Mesendoderm (in vitro differentiated cells): ENCODE results near the gene NCAPG2.

ENCODE experiments used
- DNase-seq: peaks from one replicate; pipeline ENCODE4 v3.0.0; 2013
- H2AK5ac ChIP-seq: 2 replicates; pipeline ENCODE4 v1.6.1; 2013; ENCODE audit warnings: low read length, inconsistent platforms
- H2BK120ac ChIP-seq: 2 replicates; pipeline ENCODE4 v1.6.1; 2013; ENCODE audit warnings: low read depth, mild to moderate bottlenecking, low read length, moderate library complexity, mixed read lengths
- H2BK15ac ChIP-seq: replicated peaks from 2 replicates; pipeline ENCODE4 v1.6.1; 2013; ENCODE audit warnings: low read depth, mild to moderate bottlenecking, moderate library complexity
- H2BK5ac ChIP-seq: 2 replicates; pipeline ENCODE4 v1.6.1; 2013; ENCODE audit warnings: low read length, inconsistent platforms
- H3K18ac ChIP-seq: 2 replicates; pipeline ENCODE4 v1.6.1; 2013; ENCODE audit warnings: mild to moderate bottlenecking, low read length, mixed read lengths
- H3K23ac ChIP-seq: one replicate; pipeline ENCODE4 v1.6.1; 2013; ENCODE audit warnings: low read length
- H3K27ac ChIP-seq: 2 replicates; pipeline ENCODE4 v1.5.1; 2013; ENCODE audit warnings: low read depth, mild to moderate bottlenecking, inconsistent platforms, low read length, moderate library complexity
- H3K27me3 ChIP-seq: 2 replicates; pipeline ENCODE4 v1.6.1; 2013; ENCODE audit warnings: low read length, control low read depth, mild to moderate bottlenecking, inconsistent platforms; ENCODE audit not compliant: insufficient read depth, poor library complexity
- H3K36me3 ChIP-seq: 2 replicates; pipeline ENCODE4 v1.6.1; 2013; ENCODE audit warnings: low read length, inconsistent platforms; ENCODE audit not compliant: control insufficient read depth, insufficient read depth
- H3K4ac ChIP-seq: one replicate; pipeline ENCODE4 v1.6.1; 2013; ENCODE audit warnings: low read depth, mild to moderate bottlenecking, low read length, moderate library complexity
- H3K4me1 ChIP-seq: 2 replicates; pipeline ENCODE4 v1.6.1; 2013; ENCODE audit warnings: low read depth, low read length, inconsistent platforms; ENCODE audit not compliant: control insufficient read depth
- H3K4me2 ChIP-seq: 2 replicates; pipeline ENCODE4 v1.6.1; 2013; ENCODE audit warnings: low read length
- H3K4me3 ChIP-seq: 2 replicates; pipeline ENCODE4 v1.5.1; 2013; ENCODE audit warnings: mild to moderate bottlenecking, low read length
- H3K56ac ChIP-seq: one replicate; pipeline ENCODE4 v1.6.1; 2013; ENCODE audit warnings: low read length
- H3K79me1 ChIP-seq: 2 replicates; pipeline ENCODE4 v1.6.1; 2013; ENCODE audit warnings: low read length, inconsistent platforms
- H3K79me2 ChIP-seq: 2 replicates; pipeline ENCODE4 v1.6.1; 2013; ENCODE audit warnings: mild to moderate bottlenecking, low read length; ENCODE audit not compliant: control insufficient read depth, insufficient read depth
- H3K9ac ChIP-seq: 2 replicates; pipeline ENCODE4 v1.6.1; 2013; ENCODE audit warnings: low read length, inconsistent platforms
- H4K5ac ChIP-seq: one replicate; pipeline ENCODE4 v1.6.1; 2013; ENCODE audit warnings: low read length
- H4K8ac ChIP-seq: one replicate; pipeline ENCODE4 v1.6.1; 2013; ENCODE audit warnings: low read depth, mild to moderate bottlenecking, control low read depth, low read length, moderate library complexity
- WGBS: extraction: QIAGEN DNeasy Blood & Tissue Kit; methylation state at CpG from one replicate; pipeline ENCODE4 v1.1.7; 2013; ENCODE audit warnings: low lambda C conversion rate, missing lambda C conversion rate; ENCODE audit not compliant: insufficient coverage; ENCODE audit errors: extremely low coverage; 5-methylcytosine and 5-hydroxymethylcytosine counted together

The NCAPG2 gene

GRCh38 chr7:158651968-158652565, 52.5 kb downstream of the NCAPG2 start:
- no peak for DNase-seq
- H3K4ac ChIP-seq, result no peak overlapping the region
- H3K18ac ChIP-seq, result no peak overlapping the region
- no peak overlapping the region for H3K9ac ChIP-seq
- H2BK5ac ChIP-seq, result no peak overlapping the region
- WGBS, result no CpG with 5 or more reads among the region's 11 CpGs
- H3K79me1 ChIP-seq, result peaks cover 6% of the 10 kb centered on the region
- H3K4me1 ChIP-seq, result no peaks in the 10 kb centered on the region
- H4K5ac ChIP-seq, result no peak overlapping the region
- no peaks in the 10 kb centered on the region for H3K27me3 ChIP-seq
- no peak overlapping the region for H3K4me2 ChIP-seq
- H4K8ac ChIP-seq, result no peak overlapping the region
- no peak overlapping the region for H3K27ac ChIP-seq
- no peak overlapping the region for H3K23ac ChIP-seq
- no peak overlapping the region for H2AK5ac ChIP-seq
- H2BK15ac ChIP-seq, result no peak overlapping the region
- H3K4me3 ChIP-seq, result no peak overlapping the region
- peaks cover 3% of the 10 kb centered on the region for H3K79me2 ChIP-seq
- H3K36me3 ChIP-seq, result peaks cover 11% of the 10 kb centered on the region
- H3K56ac ChIP-seq, result no peak overlapping the region
- no peak overlapping the region for H2BK120ac ChIP-seq

- no CpG with 5 or more reads among the region's 7 CpGs for WGBS
- H3K56ac ChIP-seq, result no peak overlapping the region
- DNase-seq, result no peak
- H3K79me2 ChIP-seq, result peaks cover 3% of the 10 kb centered on the region
- H2BK120ac ChIP-seq, result no peak overlapping the region
- no peak overlapping the region for H2BK15ac ChIP-seq
- H3K36me3 ChIP-seq, result peaks cover 8% of the 10 kb centered on the region
- H3K4me1 ChIP-seq, result no peaks in the 10 kb centered on the region
- H3K18ac ChIP-seq, result no peak overlapping the region
- H3K79me1 ChIP-seq, result peaks cover 6% of the 10 kb centered on the region
- no peak overlapping the region for H3K4me2 ChIP-seq
- no peak overlapping the region for H3K27ac ChIP-seq
- no peak overlapping the region for H2AK5ac ChIP-seq
- no peak overlapping the region for H4K5ac ChIP-seq
- H3K23ac ChIP-seq, result no peak overlapping the region
- no peak overlapping the region for H4K8ac ChIP-seq
- no peak overlapping the region for H3K9ac ChIP-seq
- no peak overlapping the region for H2BK5ac ChIP-seq
- no peak overlapping the region for H3K4me3 ChIP-seq
- no peak overlapping the region for H3K4ac ChIP-seq
- H3K27me3 ChIP-seq, result no peaks in the 10 kb centered on the region
These were observed 53.8 kb downstream of the NCAPG2 start for GRCh38 chr7:158650821-158651225.

GRCh38 chr7:158649279-158649678, 55.3 kb downstream of the NCAPG2 start:
- Histone ChIP-seq H3K9ac (no peak overlapping the region), H2AK5ac (no peak overlapping the region), H3K79me1 (peaks cover 5% of the 10 kb centered on the region), H2BK15ac (no peak overlapping the region), H3K27me3 (no peaks in the 10 kb centered on the region), H3K4me3 (no peak overlapping the region), H4K8ac (no peak overlapping the region), H3K56ac (no peak overlapping the region), H3K27ac (no peak overlapping the region), H3K23ac (no peak overlapping the region), H3K4me1 (no peaks in the 10 kb centered on the region), H3K79me2 (peaks cover 3% of the 10 kb centered on the region), H3K36me3 (peaks cover 14% of the 10 kb centered on the region), H3K4ac (no peak overlapping the region), H2BK5ac (no peak overlapping the region), H3K4me2 (no peak overlapping the region), H3K18ac (no peak overlapping the region), H4K5ac (no peak overlapping the region), H2BK120ac (no peak overlapping the region)
- no peak for DNase-seq
- no CpG with 5 or more reads among the region's 2 CpGs for WGBS

- no peak overlapping the region for H3K27ac ChIP-seq
- no peak overlapping the region for H2BK120ac ChIP-seq
- H4K5ac ChIP-seq, result no peak overlapping the region
- peaks cover 3% of the 10 kb centered on the region for H3K79me2 ChIP-seq
- H3K79me1 ChIP-seq, result peaks cover 5% of the 10 kb centered on the region
- no peak overlapping the region for H2BK5ac ChIP-seq
- no peaks in the 10 kb centered on the region for H3K27me3 ChIP-seq
- no peaks in the 10 kb centered on the region for H3K4me1 ChIP-seq
- no peak overlapping the region for H3K56ac ChIP-seq
- H3K4ac ChIP-seq, result no peak overlapping the region
- H3K9ac ChIP-seq, result no peak overlapping the region
- no peak overlapping the region for H3K4me2 ChIP-seq
- no CpG with 5 or more reads among the region's 9 CpGs for WGBS
- no peak overlapping the region for H3K23ac ChIP-seq
- H4K8ac ChIP-seq, result no peak overlapping the region
- H3K4me3 ChIP-seq, result no peak overlapping the region
- DNase-seq, result no peak
- H2BK15ac ChIP-seq, result no peak overlapping the region
- H3K18ac ChIP-seq, result no peak overlapping the region
- no peak overlapping the region for H2AK5ac ChIP-seq
- peaks cover 11% of the 10 kb centered on the region for H3K36me3 ChIP-seq
These were observed 55.8 kb downstream of the NCAPG2 start for GRCh38 chr7:158648787-158649186.

GRCh38 chr7:158648168-158648567, 56.4 kb downstream of the NCAPG2 start:
- Histone ChIP-seq H3K4me1 (no peaks in the 10 kb centered on the region), H2BK5ac (no peak overlapping the region), H3K36me3 (peaks cover 13% of the 10 kb centered on the region), H2AK5ac (no peak overlapping the region), H4K8ac (no peak overlapping the region), H3K9ac (no peak overlapping the region), H3K79me2 (peaks cover 3% of the 10 kb centered on the region), H3K27ac (no peak overlapping the region), H3K4me3 (no peak overlapping the region), H3K79me1 (peaks cover 5% of the 10 kb centered on the region), H3K27me3 (no peaks in the 10 kb centered on the region), H2BK15ac (no peak overlapping the region), H3K4me2 (no peak overlapping the region), H2BK120ac (no peak overlapping the region), H3K4ac (no peak overlapping the region), H3K23ac (no peak overlapping the region), H4K5ac (no peak overlapping the region), H3K18ac (no peak overlapping the region), H3K56ac (no peak overlapping the region)
- WGBS, result no CpG with 5 or more reads among the region's 7 CpGs
- DNase-seq, result no peak

- no peaks in the 10 kb centered on the region for H3K27me3 ChIP-seq
- DNase-seq, result no peak
- no peak overlapping the region for H3K9ac ChIP-seq
- peaks cover 13% of the 10 kb centered on the region for H3K36me3 ChIP-seq
- no peak overlapping the region for H2BK5ac ChIP-seq
- no peak overlapping the region for H3K4ac ChIP-seq
- no peak overlapping the region for H2BK120ac ChIP-seq
- H4K8ac ChIP-seq, result no peak overlapping the region
- no peak overlapping the region for H3K4me2 ChIP-seq
- no peak overlapping the region for H2AK5ac ChIP-seq
- no peaks in the 10 kb centered on the region for H3K4me1 ChIP-seq
- no peak overlapping the region for H3K27ac ChIP-seq
- WGBS, result no CpG with 5 or more reads among the region's 2 CpGs
- no peak overlapping the region for H2BK15ac ChIP-seq
- H4K5ac ChIP-seq, result no peak overlapping the region
- peaks cover 3% of the 10 kb centered on the region for H3K79me2 ChIP-seq
- H3K79me1 ChIP-seq, result peaks cover 5% of the 10 kb centered on the region
- no peak overlapping the region for H3K18ac ChIP-seq
- H3K56ac ChIP-seq, result no peak overlapping the region
- no peak overlapping the region for H3K4me3 ChIP-seq
- no peak overlapping the region for H3K23ac ChIP-seq
These were observed 57.2 kb downstream of the NCAPG2 start for GRCh38 chr7:158647475-158647792.
